UCSD-AML1 (cell line): Measurements from ENCODE around the gene GSG1L.

Experiments
- DNase-seq: peaks from one replicate; lab custom pipeline; 2025; ENCODE audit not compliant: unreplicated experiment; lab: John Stamatoyannopoulos, UW

The GSG1L gene

GRCh38 chr16:27778926-27779570, 284.5 kb downstream of the GSG1L start:
- DNase-seq: no peak

GRCh38 chr16:27778171-27778925, 285.2 kb downstream of the GSG1L start:
- no peak for DNase-seq

- no peak for DNase-seq
Observed at GRCh38 chr16:27777527-27777926, 286.0 kb downstream of the GSG1L start.

- DNase-seq: no peak
Observed at GRCh38 chr16:27776556-27777225, 286.8 kb downstream of the GSG1L start.

GRCh38 chr16:27775254-27775653, 288.3 kb downstream of the GSG1L start:
- no peak for DNase-seq

GRCh38 chr16:27774779-27775178, 288.7 kb downstream of the GSG1L start:
- no peak for DNase-seq

GRCh38 chr16:27773344-27773743, 290.2 kb downstream of the GSG1L start:
- no peak for DNase-seq

GRCh38 chr16:27772093-27772825, 291.3 kb downstream of the GSG1L start:
- no peak for DNase-seq

GRCh38 chr16:27771201-27771910, 292.2 kb downstream of the GSG1L start:
- no peak for DNase-seq

GRCh38 chr16:27770271-27771196, 293.0 kb downstream of the GSG1L start:
- no peak for DNase-seq

- no peak for DNase-seq
Observed at GRCh38 chr16:27769561-27770255, 293.8 kb downstream of the GSG1L start.

- no peak for DNase-seq
Observed at GRCh38 chr16:27768651-27769272, 294.8 kb downstream of the GSG1L start.

- no peak for DNase-seq
Observed at GRCh38 chr16:27767971-27768591, 295.4 kb downstream of the GSG1L start.

- no peak for DNase-seq
Observed at GRCh38 chr16:27767081-27767480, 296.4 kb downstream of the GSG1L start.

- DNase-seq: no peak
Observed at GRCh38 chr16:27766236-27766925, 297.1 kb downstream of the GSG1L start.

- no peak for DNase-seq
Observed at GRCh38 chr16:27764869-27765675, 298.4 kb downstream of the GSG1L start.

GRCh38 chr16:27764427-27764826, 299.1 kb downstream of the GSG1L start:
- no peak for DNase-seq
